Measurements from ENCODE around the gene MAP2K2. TPM values are rescaled to one million over a fixed set of nuclear protein-coding genes. Genes with fewer than 3 reads are reported as not detected.
A peak's percentile ranks its signal among the peaks of the same experiment; 100 is the strongest.

MAP2K2 gene
- polyA plus RNA-seq, 2 donors: 120 to 127 TPM

- H3K27ac ChIP-seq (ENCODE audit: low read depth in 2 of 2, low read length in 1 of 2): no peak overlapping the region
- H3K4me3 ChIP-seq (ENCODE audit: low read depth in 1 of 2, low read length in 2 of 2): no peak overlapping the region
- 88 to 92% methylated on average over 13 of the region's 13 CpGs for WGBS, 2 donors
- H3K9me3 ChIP-seq (ENCODE audit: control insufficient read depth in 2 of 2, insufficient read depth in 1 of 2, low read depth in 1 of 2, low read length in 1 of 2): no peaks in the 10 kb centered on the region
- peaks cover 3 to 15% of the 10 kb centered on the region in 2 donors for H3K36me3 ChIP-seq (ENCODE audit: control insufficient read depth in 2 of 2, insufficient read depth in 2 of 2, low read length in 1 of 2)
- peaks cover 5 to 12% of the 10 kb centered on the region in 2 donors for H3K4me1 ChIP-seq (ENCODE audit: control insufficient read depth in 2 of 2, insufficient read depth in 2 of 2, low read length in 1 of 2)
- H3K27me3 ChIP-seq (ENCODE audit: control insufficient read depth in 1 of 2, insufficient read depth in 2 of 2, low read length in 2 of 2): no peaks in the 10 kb centered on the region
Observed at GRCh38 chr19:4119763-4120162, 4.2 kb downstream of the MAP2K2 start.

GRCh38 chr19:4115818-4116385, 8.0 kb downstream of the MAP2K2 start:
- Histone ChIP-seq H3K27ac (ENCODE audit: low read depth in 2 of 2, low read length in 1 of 2) (peak overlapping the region in 1 of 2 donors; percentile 2), H3K36me3 (ENCODE audit: control insufficient read depth in 2 of 2, insufficient read depth in 2 of 2, low read length in 1 of 2) (peaks cover 3 to 47% of the 10 kb centered on the region in 2 donors), H3K9me3 (ENCODE audit: control insufficient read depth in 2 of 2, insufficient read depth in 1 of 2, low read depth in 1 of 2, low read length in 1 of 2) (no peaks in the 10 kb centered on the region), H3K27me3 (ENCODE audit: control insufficient read depth in 1 of 2, insufficient read depth in 2 of 2, low read length in 2 of 2) (no peaks in the 10 kb centered on the region), H3K4me1 (ENCODE audit: control insufficient read depth in 2 of 2, insufficient read depth in 2 of 2, low read length in 1 of 2) (peaks cover 1 to 3% of the 10 kb centered on the region in 2 donors), H3K4me3 (ENCODE audit: low read depth in 1 of 2, low read length in 2 of 2) (no peak overlapping the region)
- 78 to 84% methylated on average over 13 of the region's 13 CpGs for WGBS, 2 donors

- Histone ChIP-seq H3K9me3 (ENCODE audit: control insufficient read depth in 2 of 2, insufficient read depth in 1 of 2, low read depth in 1 of 2, low read length in 1 of 2) (no peaks in the 10 kb centered on the region), H3K4me1 (ENCODE audit: control insufficient read depth in 2 of 2, insufficient read depth in 2 of 2, low read length in 1 of 2) (peaks cover 0 to 2% of the 10 kb centered on the region in 2 donors), H3K27me3 (ENCODE audit: control insufficient read depth in 1 of 2, insufficient read depth in 2 of 2, low read length in 2 of 2) (no peaks in the 10 kb centered on the region), H3K36me3 (ENCODE audit: control insufficient read depth in 2 of 2, insufficient read depth in 2 of 2, low read length in 1 of 2) (peaks cover 3 to 53% of the 10 kb centered on the region in 2 donors), H3K4me3 (ENCODE audit: low read depth in 1 of 2, low read length in 2 of 2) (no peak overlapping the region), H3K27ac (ENCODE audit: low read depth in 2 of 2, low read length in 1 of 2) (peak overlapping the region in 1 of 2 donors; percentile 6)
- 73 to 82% methylated on average over 27 of the region's 27 CpGs for WGBS, 2 donors
Observed at GRCh38 chr19:4115050-4115817, 8.7 kb downstream of the MAP2K2 start.

- H3K27me3 ChIP-seq (ENCODE audit: control insufficient read depth in 1 of 2, insufficient read depth in 2 of 2, low read length in 2 of 2): no peaks in the 10 kb centered on the region
- H3K4me1 ChIP-seq (ENCODE audit: control insufficient read depth in 2 of 2, insufficient read depth in 2 of 2, low read length in 1 of 2): peaks cover 0 to 2% of the 10 kb centered on the region in 2 donors
- peaks cover 4 to 50% of the 10 kb centered on the region in 2 donors for H3K36me3 ChIP-seq (ENCODE audit: control insufficient read depth in 2 of 2, insufficient read depth in 2 of 2, low read length in 1 of 2)
- 92 to 93% methylated on average over 19 of the region's 19 CpGs for WGBS, 2 donors
- no peaks in the 10 kb centered on the region for H3K9me3 ChIP-seq (ENCODE audit: control insufficient read depth in 2 of 2, insufficient read depth in 1 of 2, low read depth in 1 of 2, low read length in 1 of 2)
- H3K27ac ChIP-seq (ENCODE audit: low read depth in 2 of 2, low read length in 1 of 2): no peak overlapping the region
- no peak overlapping the region for H3K4me3 ChIP-seq (ENCODE audit: low read depth in 1 of 2, low read length in 2 of 2)
Observed at GRCh38 chr19:4114181-4114580, 9.7 kb downstream of the MAP2K2 start.

GRCh38 chr19:4113398-4114088, 10.4 kb downstream of the MAP2K2 start:
- Histone ChIP-seq H3K4me1 (ENCODE audit: control insufficient read depth in 2 of 2, insufficient read depth in 2 of 2, low read length in 1 of 2) (peaks cover 0 to 2% of the 10 kb centered on the region in 2 donors), H3K27me3 (ENCODE audit: control insufficient read depth in 1 of 2, insufficient read depth in 2 of 2, low read length in 2 of 2) (no peaks in the 10 kb centered on the region), H3K27ac (ENCODE audit: low read depth in 2 of 2, low read length in 1 of 2) (no peak overlapping the region), H3K9me3 (ENCODE audit: control insufficient read depth in 2 of 2, insufficient read depth in 1 of 2, low read depth in 1 of 2, low read length in 1 of 2) (no peaks in the 10 kb centered on the region), H3K36me3 (ENCODE audit: control insufficient read depth in 2 of 2, insufficient read depth in 2 of 2, low read length in 1 of 2) (peaks cover 10 to 57% of the 10 kb centered on the region in 2 donors), H3K4me3 (ENCODE audit: low read depth in 1 of 2, low read length in 2 of 2) (no peak overlapping the region)
- WGBS, 2 donors: 84 to 86% methylated on average over 22 of the region's 22 CpGs

GRCh38 chr19:4112367-4112766, 11.6 kb downstream of the MAP2K2 start:
- Histone ChIP-seq H3K4me3 (ENCODE audit: low read depth in 1 of 2, low read length in 2 of 2) (no peak overlapping the region), H3K4me1 (ENCODE audit: control insufficient read depth in 2 of 2, insufficient read depth in 2 of 2, low read length in 1 of 2) (peaks cover 0 to 2% of the 10 kb centered on the region in 2 donors), H3K27ac (ENCODE audit: low read depth in 2 of 2, low read length in 1 of 2) (no peak overlapping the region), H3K27me3 (ENCODE audit: control insufficient read depth in 1 of 2, insufficient read depth in 2 of 2, low read length in 2 of 2) (no peaks in the 10 kb centered on the region), H3K9me3 (ENCODE audit: control insufficient read depth in 2 of 2, insufficient read depth in 1 of 2, low read depth in 1 of 2, low read length in 1 of 2) (no peaks in the 10 kb centered on the region), H3K36me3 (ENCODE audit: control insufficient read depth in 2 of 2, insufficient read depth in 2 of 2, low read length in 1 of 2) (peaks cover 14 to 63% of the 10 kb centered on the region in 2 donors)
- 90 to 96% methylated on average over 14 to 17 of the region's 17 CpGs for WGBS, 2 donors

- H3K4me3 ChIP-seq (ENCODE audit: low read depth in 1 of 2, low read length in 2 of 2): no peak overlapping the region
- peaks cover 0 to 3% of the 10 kb centered on the region in 2 donors for H3K4me1 ChIP-seq (ENCODE audit: control insufficient read depth in 2 of 2, insufficient read depth in 2 of 2, low read length in 1 of 2)
- H3K9me3 ChIP-seq (ENCODE audit: control insufficient read depth in 2 of 2, insufficient read depth in 1 of 2, low read depth in 1 of 2, low read length in 1 of 2): no peaks in the 10 kb centered on the region
- peaks cover 11 to 60% of the 10 kb centered on the region in 2 donors for H3K36me3 ChIP-seq (ENCODE audit: control insufficient read depth in 2 of 2, insufficient read depth in 2 of 2, low read length in 1 of 2)
- H3K27ac ChIP-seq (ENCODE audit: low read depth in 2 of 2, low read length in 1 of 2): no peak overlapping the region
- 93% methylated on average over 6 of the region's 6 CpGs for WGBS, 2 donors
- no peaks in the 10 kb centered on the region for H3K27me3 ChIP-seq (ENCODE audit: control insufficient read depth in 1 of 2, insufficient read depth in 2 of 2, low read length in 2 of 2)
Observed at GRCh38 chr19:4109626-4109945, 14.3 kb downstream of the MAP2K2 start.

GRCh38 chr19:4108767-4109625, 14.9 kb downstream of the MAP2K2 start:
- H3K9me3 ChIP-seq (ENCODE audit: control insufficient read depth in 2 of 2, insufficient read depth in 1 of 2, low read depth in 1 of 2, low read length in 1 of 2): no peaks in the 10 kb centered on the region
- peak overlapping the region; percentile 33 to 34 for H3K27ac ChIP-seq (ENCODE audit: low read depth in 2 of 2, low read length in 1 of 2)
- peaks cover 0 to 3% of the 10 kb centered on the region in 2 donors for H3K4me1 ChIP-seq (ENCODE audit: control insufficient read depth in 2 of 2, insufficient read depth in 2 of 2, low read length in 1 of 2)
- peaks cover 11 to 57% of the 10 kb centered on the region in 2 donors for H3K36me3 ChIP-seq (ENCODE audit: control insufficient read depth in 2 of 2, insufficient read depth in 2 of 2, low read length in 1 of 2)
- H3K4me3 ChIP-seq (ENCODE audit: low read depth in 1 of 2, low read length in 2 of 2): no peak overlapping the region
- H3K27me3 ChIP-seq (ENCODE audit: control insufficient read depth in 1 of 2, insufficient read depth in 2 of 2, low read length in 2 of 2): no peaks in the 10 kb centered on the region
- 82 to 84% methylated on average over 35 of the region's 35 CpGs for WGBS, 2 donors

GRCh38 chr19:4103080-4103433, 20.9 kb downstream of the MAP2K2 start:
- 77 to 81% methylated on average over 9 of the region's 9 CpGs for WGBS, 2 donors
- peaks cover 2 to 53% of the 10 kb centered on the region in 2 donors for H3K36me3 ChIP-seq (ENCODE audit: control insufficient read depth in 2 of 2, insufficient read depth in 2 of 2, low read length in 1 of 2)

More at GRCh38 chr19:4103080-4103433, 20.9 kb downstream of the MAP2K2 start:
- Histone ChIP-seq H3K9me3 (ENCODE audit: control insufficient read depth in 2 of 2, insufficient read depth in 1 of 2, low read depth in 1 of 2, low read length in 1 of 2) (no peaks in the 10 kb centered on the region), H3K4me3 (ENCODE audit: low read depth in 1 of 2, low read length in 2 of 2) (no peak overlapping the region), H3K27me3 (ENCODE audit: control insufficient read depth in 1 of 2, insufficient read depth in 2 of 2, low read length in 2 of 2) (no peaks in the 10 kb centered on the region), H3K4me1 (ENCODE audit: control insufficient read depth in 2 of 2, insufficient read depth in 2 of 2, low read length in 1 of 2) (peaks cover 0 to 2% of the 10 kb centered on the region in 2 donors), H3K27ac (ENCODE audit: low read depth in 2 of 2, low read length in 1 of 2) (no peak overlapping the region)

Data from esophagus (tissue), 2 donors.